Measurements from ENCODE around the gene PAK1IP1. TPM values are rescaled to one million over a fixed set of nuclear protein-coding genes. Genes with fewer than 3 reads are reported as not detected.

The PAK1IP1 gene
- total and polyA plus RNA-seq, 2 donors (not counting 3 experiments of a cell fraction or from before 2014, with no cell fraction given), result 10.6 to 20.6 TPM

- peaks cover 0 to 4% of the 10 kb centered on the region in 2 experiments for H3K27me3 ChIP-seq (ENCODE audit: control insufficient read depth in 2 of 2, insufficient read depth in 2 of 2, low read length in 2 of 2)
- H3K27ac ChIP-seq (ENCODE audit: insufficient read depth, low read depth, low read length), result no peak overlapping the region
- intact Hi-C loops (cut with micrococcal nuclease), result loop anchor here (5.0 kb wide), 1 partner anchor 61 kb away; no protein-coding TSS in a partner anchor
- no peaks in the 10 kb centered on the region for H3K9me3 ChIP-seq (replicated peaks; ENCODE audit: control insufficient read depth, insufficient read depth, low read length)
- DNase-seq (ENCODE audit: low read depth, low spot score) (no peak), FAIRE-seq (no peak)
- no peak for TF ChIP-seq POLR2AphosphoS5 (IDR thresholded peaks at IDR 0.05; ENCODE audit: insufficient read depth, low read depth, low read length)
- TF ChIP-seq MYC (IDR thresholded peaks at IDR 0.05; ENCODE audit: low read depth, low read length), result no peak
- TF ChIP-seq EZH2 (IDR thresholded peaks at IDR 0.05; ENCODE audit: borderline replicate concordance, low read depth, low read length, severe bottlenecking), result no peak
- no peak for TF ChIP-seq CTCF (IDR thresholded peaks at IDR 0.05; ENCODE audit: extremely low read depth in 1 of 2, insufficient read depth in 1 of 2, low read depth in 1 of 2, low read length in 2 of 2)
- TF ChIP-seq JUN (IDR thresholded peaks at IDR 0.05; ENCODE audit: borderline replicate concordance, insufficient read depth, insufficient read length, low read depth), result no peak
- no peak for TF ChIP-seq POLR2A (IDR thresholded peaks at IDR 0.05; ENCODE audit: low read depth, low read length)
- TF ChIP-seq MAX (IDR thresholded peaks at IDR 0.05; ENCODE audit: insufficient read depth, insufficient read length), result no peak
- H2AFZ ChIP-seq (ENCODE audit: low read depth, low read length), result no peak overlapping the region
- ChIA-PET POLR2A (no interaction called here), CTCF (no interaction called here)
- peak overlapping the region in 2 of 3 experiments; percentile 93 to 100 for H3K4me3 ChIP-seq (replicated peaks in 1 of 3; ENCODE audit: insufficient read depth in 1 of 3, low read depth in 1 of 3, low read length in 3 of 3)
- peaks cover 19% of the 10 kb centered on the region for H3K4me1 ChIP-seq (ENCODE audit: control insufficient read depth, extremely low read depth, insufficient read depth, low read length)
- H3K9me1 ChIP-seq (replicated peaks; ENCODE audit: control insufficient read depth, extremely low read depth, insufficient read depth, low read length), result no peaks in the 10 kb centered on the region
- peak overlapping the region; percentile 68 for H3K4me2 ChIP-seq (ENCODE audit: insufficient read depth, low read length)
- BruUV-seq (replicated peaks), result no TSS peak
- no peak overlapping the region for H3K9ac ChIP-seq (replicated peaks; ENCODE audit: extremely low read depth, insufficient read depth, low read length)
- dilution Hi-C loops (cut with MboI; ENCODE audit: extremely low pct_ligation_motif_present, low sequenced_read_pairs), result no loop called here
- no peaks in the 10 kb centered on the region for H3K36me3 ChIP-seq (ENCODE audit: control insufficient read depth in 2 of 2, extremely low read depth in 1 of 2, insufficient read depth in 2 of 2, low read length in 2 of 2)
- H3K79me2 ChIP-seq (ENCODE audit: control insufficient read depth, insufficient read depth, low read length), result peaks cover 28% of the 10 kb centered on the region
- no peaks in the 10 kb centered on the region for H4K20me1 ChIP-seq (replicated peaks; ENCODE audit: control insufficient read depth, extremely low read depth, insufficient read depth, low read length)
These were observed 1.7 kb upstream of the PAK1IP1 start for GRCh38 chr6:10692965-10693538.

All from endothelial cell of umbilical vein (primary cell).